Hematopoietic multipotent progenitor cell treated with erythropoietin and hydrocortisone succinate and interleukin-3 and kit ligand, for 4 days (in vitro differentiated cells): Measurements from ENCODE around the gene UCK1.
A peak's percentile ranks its signal among the peaks of the same experiment; 100 is the strongest.

Source experiments
- DNase-seq: peaks from one replicate; pipeline ENCODE4 v3.0.0-alpha.2; 2015

Gene UCK1

GRCh38 chr9:131494296-131494870 lies 36.7 kb downstream of the UCK1 start:
- DNase-seq, result no peak

- DNase-seq, result no peak
Observed at GRCh38 chr9:131492070-131492469, 39.0 kb downstream of the UCK1 start.

- no peak for DNase-seq
Observed at GRCh38 chr9:131491001-131491710, 39.9 kb downstream of the UCK1 start.

- no peak for DNase-seq
Observed at GRCh38 chr9:131490514-131490913, 40.5 kb downstream of the UCK1 start.

- DNase-seq, result no peak
Observed at GRCh38 chr9:131487621-131488031, 43.4 kb downstream of the UCK1 start.

GRCh38 chr9:131487001-131487400 lies 44.1 kb downstream of the UCK1 start:
- DNase-seq, result no peak

- no peak for DNase-seq
Observed at GRCh38 chr9:131485728-131486422, 45.2 kb downstream of the UCK1 start.

- no peak for DNase-seq
Observed at GRCh38 chr9:131485206-131485605, 45.9 kb downstream of the UCK1 start.

- no peak for DNase-seq
Observed at GRCh38 chr9:131484560-131485185, 46.4 kb downstream of the UCK1 start.

GRCh38 chr9:131484051-131484445 lies 47.0 kb downstream of the UCK1 start:
- no peak for DNase-seq

- no peak for DNase-seq
Observed at GRCh38 chr9:131483319-131484050, 47.6 kb downstream of the UCK1 start.

- DNase-seq, result no peak
Observed at GRCh38 chr9:131482343-131483006, 48.6 kb downstream of the UCK1 start.

GRCh38 chr9:131481441-131482342 lies 49.4 kb downstream of the UCK1 start:
- DNase-seq, result no peak

- no peak for DNase-seq
Observed at GRCh38 chr9:131480258-131480657, 50.8 kb downstream of the UCK1 start.

GRCh38 chr9:131478911-131479310 lies 52.2 kb downstream of the UCK1 start:
- DNase-seq, result no peak

- peak; percentile 67 for DNase-seq
Observed at GRCh38 chr9:131478421-131478868, 52.6 kb downstream of the UCK1 start.

GRCh38 chr9:131477816-131478419 lies 53.1 kb downstream of the UCK1 start:
- DNase-seq, result no peak

GRCh38 chr9:131477367-131477766 lies 53.7 kb downstream of the UCK1 start:
- no peak for DNase-seq

- no peak for DNase-seq
Observed at GRCh38 chr9:131476777-131477345, 54.2 kb downstream of the UCK1 start.
